GM12878 (cell line): ENCODE data around the gene MYLK3. TPM values are rescaled to one million over a fixed set of nuclear protein-coding genes. Genes with fewer than 3 reads are reported as not detected.

Experiments
- ATAC-seq: fragments of 200-7000 bp; cut with Tn5 transposase; 3 replicates; pipeline ENCODE4 v1.9.1; 2020; ENCODE audit warnings: mild to moderate bottlenecking, moderate library complexity
- BruUV-seq: library from RNA; stranded (reverse); fragments of 400-500 nt; replicated peaks from 2 replicates; lab custom pipeline; 2021; lab: Mats Ljungman, UMichigan
- CTCF ChIA-PET: fragments of 300-600 bp; sonication (Branson Sonifier 250); formaldehyde crosslinking; extraction: SDS; loops from one replicate; lab custom pipeline; 2021; ENCODE audit warnings: inconsistent platforms; lab: Yijun Ruan, JAX
- POLR2A ChIA-PET: fragments of 350-600 bp; formaldehyde crosslinking; extraction: SDS; loops from one replicate; lab custom pipeline; 2021; ENCODE audit warnings: inconsistent platforms; lab: Charles Lee
- RAD21 ChIA-PET: fragments of 300-600 bp; sonication (Branson Sonifier 250); formaldehyde crosslinking; loops from one replicate; lab custom pipeline; 2023; ENCODE audit warnings: antibody characterized with exemption; ENCODE audit not compliant: unreplicated experiment; lab: Charles Lee
- SMC1A ChIA-PET: fragments of 300-600 bp; sonication (Branson Sonifier 250); formaldehyde crosslinking; loops from one replicate; lab custom pipeline; 2023; ENCODE audit not compliant: unreplicated experiment, uncharacterized antibody; lab: Charles Lee
- DNase-seq: peaks from one replicate; pipeline ENCODE4 v3.0.0-alpha.2; 2011; ENCODE audit warnings: low read depth, low spot score
- FAIRE-seq: peaks from 3 replicates; lab custom pipeline; 2011; peaks lifted over from hg19 to GRCh38; lab: Jason Lieb, UNC
- H2AFZ ChIP-seq: 2 replicates; pipeline ENCODE4 v1.6.0; 2011; ENCODE audit warnings: low read depth, low read length, control low read depth; ENCODE audit not compliant: control insufficient read depth
- H3K27ac ChIP-seq: 2 replicates; pipeline ENCODE4 v1.5.1; 2011; ENCODE audit warnings: control low read depth; ENCODE audit not compliant: control insufficient read depth, insufficient read depth
- H3K27me3 ChIP-seq, 2 experiments: replicated peaks in 1 of 2; 2 replicates each; pipeline versions ENCODE4 v1.6.0 to v1.6.1; 2011; ENCODE audit warnings: low read length in 1 of 2; ENCODE audit not compliant: control insufficient read depth in 2 of 2, insufficient read depth in 2 of 2
- H3K36me3 ChIP-seq, 2 experiments: 2 replicates each; pipeline ENCODE4 v1.5.1; 2011; ENCODE audit warnings: low read length in 1 of 2; ENCODE audit not compliant: control insufficient read depth in 2 of 2, insufficient read depth in 2 of 2
- H3K4me1 ChIP-seq: 2 replicates; pipeline ENCODE4 v1.6.1; 2011; ENCODE audit warnings: mild to moderate bottlenecking, low read length, moderate library complexity, mixed read lengths; ENCODE audit not compliant: control insufficient read depth, insufficient read depth
- H3K4me2 ChIP-seq: 2 replicates; pipeline ENCODE4 v1.6.0; 2011; ENCODE audit warnings: control low read depth; ENCODE audit not compliant: control insufficient read depth, insufficient read depth
- H3K4me3 ChIP-seq: fragments of 200-600 bp; sonication (generic); 2 replicates; pipeline ENCODE4 v1.5.1; 2016
- H3K79me2 ChIP-seq: 2 replicates; pipeline ENCODE4 v1.6.0; 2011; ENCODE audit warnings: low read length; ENCODE audit not compliant: control insufficient read depth, insufficient read depth
- H3K9ac ChIP-seq: 2 replicates; pipeline ENCODE4 v1.8.0; 2011; ENCODE audit warnings: low read length, control low read depth, mixed read lengths; ENCODE audit not compliant: control insufficient read depth, insufficient read depth
- H3K9me3 ChIP-seq: replicated peaks from 3 replicates; pipeline ENCODE4 v1.5.1; 2011; ENCODE audit warnings: mild to moderate bottlenecking, low read length; ENCODE audit not compliant: control insufficient read depth, insufficient read depth
- H4K20me1 ChIP-seq: 2 replicates; pipeline ENCODE4 v1.6.0; 2011; ENCODE audit not compliant: control insufficient read depth, insufficient read depth
- BACH1 ChIP-seq: fragments of 450-650 bp; IDR thresholded peaks from 2 replicates; pipeline ENCODE4 v1.6.1; 2017; ENCODE audit warnings: mild to moderate bottlenecking, borderline replicate concordance
- CEBPZ ChIP-seq: fragments of 150-350 bp; IDR thresholded peaks from 2 replicates; pipeline ENCODE4 v1.6.1; 2016; ENCODE audit warnings: low read depth, low read length
- EED ChIP-seq: sonication (generic); IDR thresholded peaks from 2 replicates; pipeline ENCODE4 v1.6.1; 2016; ENCODE audit warnings: antibody characterized with exemption, low read depth
- EGR1 ChIP-seq, 2 experiments: IDR thresholded peaks; 1 replicate in 1 of 2; 2 replicates in 1 of 2; pipeline ENCODE4 v1.6.1; 2011 to 2012; ENCODE audit warnings: low read depth in 2 of 2, low read length in 2 of 2, borderline replicate concordance in 1 of 2, mild to moderate bottlenecking in 1 of 2, moderate library complexity in 1 of 2
- ESRRA ChIP-seq: IDR thresholded peaks from 2 replicates; pipeline ENCODE4 v1.6.1; 2012; ENCODE audit warnings: mild to moderate bottlenecking, low read length, improper control_type of control experiment
- NR2C2 ChIP-seq: IDR thresholded peaks from 2 replicates; pipeline ENCODE4 v1.6.1; 2011; ENCODE audit warnings: borderline replicate concordance, low read depth; ENCODE audit not compliant: control insufficient read depth, insufficient read length
- NR2F1 ChIP-seq: fragments of 450-650 bp; conservative IDR thresholded peaks from 2 replicates; pipeline ENCODE4 v1.6.1; 2017; ENCODE audit warnings: mild to moderate bottlenecking
- SMC3 ChIP-seq: IDR thresholded peaks from 2 replicates; pipeline ENCODE4 v1.6.1; 2011; ENCODE audit warnings: low read length, improper control_type of control experiment, borderline replicate concordance
- TCF12 ChIP-seq: IDR thresholded peaks from 2 replicates; pipeline ENCODE4 v1.6.1; 2011; ENCODE audit warnings: low read depth, mild to moderate bottlenecking, low read length
- TCF7 ChIP-seq: IDR thresholded peaks from 2 replicates; pipeline ENCODE4 v1.6.1; 2014; ENCODE audit warnings: antibody characterized with exemption, borderline replicate concordance
- WGBS: methylation state at CpG from one replicate; pipeline ENCODE4 v1.1.6; 2016; ENCODE audit warnings: low lambda C conversion rate; ENCODE audit not compliant: insufficient replicate concordance, insufficient coverage; ENCODE audit errors: missing lambda C conversion rate; 5-methylcytosine and 5-hydroxymethylcytosine counted together
- in situ Hi-C: fragments of 300-500 bp; cut with MboI; formaldehyde crosslinking; loops from 9 replicates; pipeline ENCODE4 v1.14.3; 2018; ENCODE audit warnings: mixed read lengths
- intact Hi-C: fragments of 100-400 bp; cut with micrococcal nuclease; formaldehyde crosslinking; loops from one replicate; pipeline ENCODE4 v1.14.2; 2022; ENCODE audit not compliant: unreplicated experiment
- polyA plus RNA-seq, 11 experiments: library from polyadenylated mRNA; depleted of rRNA in 4 of 11; unstranded in 6 of 11; stranded (reverse) in 5 of 11; fragments of >200 nt; fragmentation: Nextera tagmentation in 4 of 11; fragmentation: Illumina TruSeq in 1 of 11; extraction: Ambion mirVana in 4 of 11; extraction: Trizol in 1 of 11; gene quantifications; 1 replicate in 1 of 11; 2 replicates in 10 of 11; pipeline versions ENCODE4 v1.2.1 to v1.2.3, GENCODE V29; 2011 to 2016; ENCODE audit warnings: inconsistent platforms in 2 of 11, missing spikeins in 2 of 11, low read depth in 1 of 11
- total RNA-seq, 4 experiments: library from RNA; depleted of rRNA in 3 of 4; stranded (reverse); fragments of >200 nt in 3 of 4; fragmentation: Illumina TruSeq in 1 of 4; extraction: Trizol in 1 of 4; gene quantifications; 2 replicates each; pipeline versions ENCODE4 v1.2.1 to v1.2.3, GENCODE V29; 2013 to 2021
- TF ChIP-seq, protein P1 (sequence below): IDR thresholded peaks from 2 replicates; pipeline ENCODE4 v1.6.1; 2012; ENCODE audit warnings: low read depth, low read length, improper control_type of control experiment

The MYLK3 gene
- total and polyA plus RNA-seq, 10 of the 15 experiments (the other 5 are each of a cell fraction or from before 2014, with no cell fraction given): 0.02 to 0.46 (median 0.17) TPM

DNA sequence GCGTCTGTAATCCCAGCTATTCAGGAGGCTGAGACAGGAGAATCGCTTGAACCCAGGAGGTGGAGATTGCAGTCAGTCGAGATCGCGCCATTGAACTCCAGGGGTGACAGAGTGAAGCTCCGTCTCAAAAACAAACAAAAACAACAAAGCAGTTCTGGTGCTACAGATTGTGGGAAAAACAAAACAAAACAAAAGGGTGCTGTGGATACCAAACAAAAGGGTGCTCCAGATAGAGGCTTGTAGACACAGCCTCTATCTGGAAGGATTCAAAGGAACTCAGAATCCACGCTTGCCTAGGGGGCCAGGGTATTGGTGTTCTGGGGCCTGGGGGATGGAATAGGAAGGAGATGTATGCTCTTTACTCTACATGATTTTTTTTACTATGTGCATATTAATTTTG lies 2.5 kb downstream of the MYLK3 start:
- no peaks in the 10 kb centered on the region for H3K79me2 ChIP-seq
- no peak overlapping the region for H2AFZ ChIP-seq
- intact Hi-C loops (no loop called here), in situ Hi-C loops (no loop called here)
- H3K27me3 ChIP-seq: no peaks in the 10 kb centered on the region
- DNase-seq: no peak
- H3K4me3 ChIP-seq: no peak overlapping the region
- H3K9ac ChIP-seq: no peak overlapping the region
- H3K4me1 ChIP-seq: peaks cover 27% of the 10 kb centered on the region
- no peak for ATAC-seq
- H3K9me3 ChIP-seq: no peaks in the 10 kb centered on the region
- no TSS peak for BruUV-seq
- H3K36me3 ChIP-seq: no peaks in the 10 kb centered on the region
- ChIA-PET RAD21 (interaction anchor here (1.4 kb wide), 1 partner anchor 72 kb away, joined by 3 read pairs; no protein-coding TSS in a partner anchor), CTCF (interaction anchor here (0.5 to 2.2 kb wide), 2 partner anchors 56 to 103 kb away, joined by 3 to 7 read pairs; no protein-coding TSS in a partner anchor), SMC1A (no interaction called here), POLR2A (no interaction called here)
- no peaks in the 10 kb centered on the region for H4K20me1 ChIP-seq
- TF ChIP-seq EGR1 (IDR thresholded peaks at IDR 0.05; ENCODE audit: borderline replicate concordance in 1 of 2, low read depth in 2 of 2, low read length in 2 of 2): no peak
- no peak for TF ChIP-seq TCF12
- no peak for TF ChIP-seq ESRRA
- TF ChIP-seq BACH1: no peak
- no peak for TF ChIP-seq SMC3
- no peak for TF ChIP-seq EED
- no peak for TF ChIP-seq NR2C2
- TF ChIP-seq TCF7: no peak
- no peak for TF ChIP-seq CEBPZ
- TF ChIP-seq NR2F1: no peak
- TF ChIP-seq, protein P1, sequence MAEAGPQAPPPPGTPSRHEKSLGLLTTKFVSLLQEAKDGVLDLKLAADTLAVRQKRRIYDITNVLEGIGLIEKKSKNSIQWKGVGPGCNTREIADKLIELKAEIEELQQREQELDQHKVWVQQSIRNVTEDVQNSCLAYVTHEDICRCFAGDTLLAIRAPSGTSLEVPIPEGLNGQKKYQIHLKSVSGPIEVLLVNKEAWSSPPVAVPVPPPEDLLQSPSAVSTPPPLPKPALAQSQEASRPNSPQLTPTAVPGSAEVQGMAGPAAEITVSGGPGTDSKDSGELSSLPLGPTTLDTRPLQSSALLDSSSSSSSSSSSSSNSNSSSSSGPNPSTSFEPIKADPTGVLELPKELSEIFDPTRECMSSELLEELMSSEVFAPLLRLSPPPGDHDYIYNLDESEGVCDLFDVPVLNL: no peak
- WGBS: 93% methylated on average over 7 of the region's 7 CpGs
- FAIRE-seq: no peak
- no peak overlapping the region for H3K4me2 ChIP-seq
- no peak overlapping the region for H3K27ac ChIP-seq
